Cortex of kidney (tissue), 1 donor: ENCODE results near the gene GNPDA1.

Experiments used
- DNase-seq: peaks from one replicate; lab custom pipeline; 2025; lab: John Stamatoyannopoulos, UW

Gene GNPDA1

GRCh38 chr5:141954194-141954593 lies 58.6 kb downstream of the GNPDA1 start:
- no peak for DNase-seq

GRCh38 chr5:141952020-141952419 lies 60.8 kb downstream of the GNPDA1 start:
- DNase-seq: no peak

GRCh38 chr5:141951332-141951781 lies 61.5 kb downstream of the GNPDA1 start:
- no peak for DNase-seq
